Fibroblast of villous mesenchyme (primary cell): Measurements from ENCODE around the gene LYPD4. TPM values are rescaled to one million over a fixed set of nuclear protein-coding genes. Genes with fewer than 3 reads are reported as not detected.
"Not testable (repeated sequence)": the region's sequence is repeated elsewhere in the genome, so short reads cannot be mapped to it uniquely, and the experiment has no call there.

Experiments
- DNase-seq: peaks from one replicate; pipeline ENCODE4 v3.0.0-alpha.2; 2010; ENCODE audit warnings: low read depth
- H3K4me3 ChIP-seq: 2 replicates; pipeline ENCODE4 v1.5.1; 2011; ENCODE audit warnings: low read depth, mild to moderate bottlenecking, low read length
- CTCF ChIP-seq: IDR thresholded peaks from 2 replicates; pipeline ENCODE4 v1.5.1; 2012; ENCODE audit warnings: low read depth, mild to moderate bottlenecking, low read length; ENCODE audit not compliant: insufficient read depth
- total RNA-seq: library from RNA; depleted of rRNA; stranded (reverse); fragments of >200 nt; gene quantifications from 2 replicates; pipeline ENCODE4 v1.2.3, GENCODE V29; 2012

The LYPD4 gene
- total RNA-seq, 1 donor, result not detected

- TF ChIP-seq CTCF, result no peak
- no peak for DNase-seq
- no peak overlapping the region for H3K4me3 ChIP-seq
Measured at GRCh38 chr19:41880329-41880708, 35.8 kb upstream of the LYPD4 start.

GRCh38 chr19:41879670-41880328 lies 35.3 kb upstream of the LYPD4 start:
- TF ChIP-seq CTCF, result no peak
- no peak for DNase-seq
- no peak overlapping the region for H3K4me3 ChIP-seq

- no peak for TF ChIP-seq CTCF
- DNase-seq, result no peak
- H3K4me3 ChIP-seq, result no peak overlapping the region
Measured at GRCh38 chr19:41879080-41879479, 34.6 kb upstream of the LYPD4 start.

GRCh38 chr19:41877916-41878905 lies 33.7 kb upstream of the LYPD4 start:
- TF ChIP-seq CTCF, result no peak
- no peak for DNase-seq

GRCh38 chr19:41876847-41877832 lies 32.7 kb upstream of the LYPD4 start, which contains the start of gene CD79A:
Gene CD79A (plus strand): TSS chr19:41877279. CDS start chr19:41877305, 26 bp downstream.
- no peak for DNase-seq
- TF ChIP-seq CTCF, result no peak
- no peak within 1 kb of the TSS for H3K4me3 ChIP-seq

More at GRCh38 chr19:41877916-41878905, 33.7 kb upstream of the LYPD4 start:
- no peak overlapping the region for H3K4me3 ChIP-seq

GRCh38 chr19:41875973-41876372 lies 31.5 kb upstream of the LYPD4 start:
- H3K4me3 ChIP-seq, DNase-seq: not testable (repeated sequence)
